ENCODE measurements around the gene SPATA12.

DNA sequence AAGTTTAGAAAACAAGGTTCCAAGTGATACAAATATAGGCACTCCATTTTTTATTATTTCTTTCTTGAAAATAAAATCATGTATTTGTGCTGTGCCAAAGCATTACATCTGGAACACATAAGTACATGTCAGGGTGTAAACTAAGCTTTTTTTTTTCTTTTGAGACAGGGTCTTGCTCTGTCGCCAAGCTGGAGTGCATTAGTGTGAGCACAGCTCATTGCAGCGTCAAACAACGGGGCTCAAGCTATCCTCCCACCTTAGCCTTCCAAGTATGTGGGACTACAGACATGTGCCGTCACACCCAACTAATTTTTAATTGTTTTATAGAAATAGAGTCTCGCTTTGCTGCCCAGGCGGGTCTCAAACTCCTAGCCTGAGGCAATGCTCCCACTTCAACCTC, 9.0 kb downstream of the SPATA12 start:
- TF ChIP-seq, protein P1, sequence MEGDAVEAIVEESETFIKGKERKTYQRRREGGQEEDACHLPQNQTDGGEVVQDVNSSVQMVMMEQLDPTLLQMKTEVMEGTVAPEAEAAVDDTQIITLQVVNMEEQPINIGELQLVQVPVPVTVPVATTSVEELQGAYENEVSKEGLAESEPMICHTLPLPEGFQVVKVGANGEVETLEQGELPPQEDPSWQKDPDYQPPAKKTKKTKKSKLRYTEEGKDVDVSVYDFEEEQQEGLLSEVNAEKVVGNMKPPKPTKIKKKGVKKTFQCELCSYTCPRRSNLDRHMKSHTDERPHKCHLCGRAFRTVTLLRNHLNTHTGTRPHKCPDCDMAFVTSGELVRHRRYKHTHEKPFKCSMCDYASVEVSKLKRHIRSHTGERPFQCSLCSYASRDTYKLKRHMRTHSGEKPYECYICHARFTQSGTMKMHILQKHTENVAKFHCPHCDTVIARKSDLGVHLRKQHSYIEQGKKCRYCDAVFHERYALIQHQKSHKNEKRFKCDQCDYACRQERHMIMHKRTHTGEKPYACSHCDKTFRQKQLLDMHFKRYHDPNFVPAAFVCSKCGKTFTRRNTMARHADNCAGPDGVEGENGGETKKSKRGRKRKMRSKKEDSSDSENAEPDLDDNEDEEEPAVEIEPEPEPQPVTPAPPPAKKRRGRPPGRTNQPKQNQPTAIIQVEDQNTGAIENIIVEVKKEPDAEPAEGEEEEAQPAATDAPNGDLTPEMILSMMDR (IDR thresholded peaks at IDR 0.05), result no peak
- TF ChIP-seq POLR2AphosphoS5 (IDR thresholded peaks at IDR 0.05; ENCODE audit: low read depth, low read length), result no peak

Measured in Panc1 (cell line).